ENCODE results near the gene RALGPS1.

GRCh38 chr9:126939821-126940221 lies 25.2 kb downstream of the RALGPS1 start:
- TF ChIP-seq CTCF (IDR thresholded peaks at IDR 0.05 in 4 of 5, conservative IDR thresholded peaks at IDR 0.05 in 1 of 5) = no peak
- TF ChIP-seq POLR2A (IDR thresholded peaks at IDR 0.05) = no peak

All from gastrocnemius medialis (tissue), 4 donors.